ENCODE measurements around the gene UGT3A2. TPM values are rescaled to one million over a fixed set of nuclear protein-coding genes. Genes with fewer than 3 reads are reported as not detected.

The UGT3A2 gene
- total RNA-seq, 1 experiment from 2014 or later: not detected

Other genes starting within 250 kb of the UGT3A2 start
- gene IL7R, start 210.0 kb downstream of the UGT3A2 start, total RNA-seq (2014; rRNA removed; shearing (Covaris generic); ENCODE audit: low replicate concordance): 0.07 TPM in 1 of 2 replicates, not detected in the other
- not detected in 2 replicates for gene CAPSL, start 128.3 kb downstream of the UGT3A2 start, total RNA-seq (2014; rRNA removed; shearing (Covaris generic); ENCODE audit: low replicate concordance)
- not detected in 2 replicates for gene UGT3A1, start 75.5 kb downstream of the UGT3A2 start, total RNA-seq (2014; rRNA removed; shearing (Covaris generic); ENCODE audit: low replicate concordance)
- gene LMBRD2, start 85.0 kb upstream of the UGT3A2 start, total RNA-seq (2014; rRNA removed; shearing (Covaris generic); ENCODE audit: low replicate concordance): 1.7 and 2.0 TPM in 2 replicates
- gene SKP2, start 85.2 kb upstream of the UGT3A2 start, total RNA-seq (2014; rRNA removed; shearing (Covaris generic); ENCODE audit: low replicate concordance): 30.7 and 34.0 TPM in 2 replicates
- gene NADK2, start 175.0 kb upstream of the UGT3A2 start, total RNA-seq (2014; rRNA removed; shearing (Covaris generic); ENCODE audit: low replicate concordance): 23.7 and 38.4 TPM in 2 replicates
- not detected in 2 replicates for gene RANBP3L, start 235.0 kb upstream of the UGT3A2 start, total RNA-seq (2014; rRNA removed; shearing (Covaris generic); ENCODE audit: low replicate concordance)